Coronary artery (tissue), 2 donors: Measurements from ENCODE around the gene MOXD1.

ENCODE experiments used
- DNase-seq: peaks from one replicate; pipeline ENCODE4 v3.0.0-alpha.2; 2017; ENCODE audit warnings: low spot score
- H3K27ac ChIP-seq, 2 donors: fragments of 200-600 bp; sonication (generic); one replicate each; pipeline ENCODE4 v1.5.1; 2016 to 2019
- H3K4me3 ChIP-seq: fragments of 200-600 bp; sonication (generic); 2 replicates; pipeline ENCODE4 v1.5.1; 2016; ENCODE audit warnings: mild to moderate bottlenecking, moderate library complexity
- CTCF ChIP-seq: fragments of 200-600 bp; sonication (generic); IDR thresholded peaks from one replicate; pipeline ENCODE4 v1.5.1; 2019; ENCODE audit warnings: antibody characterized with exemption

Gene MOXD1

GRCh38 chr6:132300323-132300949 lies 100.8 kb downstream of the MOXD1 start:
- peak; percentile 33 for TF ChIP-seq CTCF
- no peak overlapping the region for H3K4me3 ChIP-seq
- no peak overlapping the region for H3K27ac ChIP-seq
- no peak for DNase-seq

- DNase-seq, result no peak
- no peak overlapping the region for H3K4me3 ChIP-seq
These were observed 102.8 kb downstream of the MOXD1 start for GRCh38 chr6:132298344-132298949.

GRCh38 chr6:132289756-132290155 lies 111.5 kb downstream of the MOXD1 start:
- DNase-seq, result no peak
- H3K27ac ChIP-seq, result no peak overlapping the region
- TF ChIP-seq CTCF, result no peak
- no peak overlapping the region for H3K4me3 ChIP-seq

More at GRCh38 chr6:132298344-132298949, 102.8 kb downstream of the MOXD1 start:
- H3K27ac ChIP-seq, result no peak overlapping the region
- TF ChIP-seq CTCF, result peak; percentile 24

GRCh38 chr6:132287101-132287500 lies 114.2 kb downstream of the MOXD1 start:
- TF ChIP-seq CTCF, result no peak
- Histone ChIP-seq H3K4me3 (no peak overlapping the region), H3K27ac (no peak overlapping the region)
- DNase-seq, result no peak

GRCh38 chr6:132286298-132287019 lies 114.8 kb downstream of the MOXD1 start:
- H3K4me3 ChIP-seq, result no peak overlapping the region
- H3K27ac ChIP-seq, result no peak overlapping the region
- no peak for TF ChIP-seq CTCF
- DNase-seq, result no peak

- no peak for DNase-seq
- H3K27ac ChIP-seq, result no peak overlapping the region
- H3K4me3 ChIP-seq, result no peak overlapping the region
- no peak for TF ChIP-seq CTCF
These were observed 116.1 kb downstream of the MOXD1 start for GRCh38 chr6:132285004-132285780.
